ENCODE results near the gene MAML3.

The MAML3 gene

GRCh38 chr4:140046016-140046415 lies 108.0 kb downstream of the MAML3 start:
- DNase-seq (ENCODE audit: low spot score) = no peak

DNA sequence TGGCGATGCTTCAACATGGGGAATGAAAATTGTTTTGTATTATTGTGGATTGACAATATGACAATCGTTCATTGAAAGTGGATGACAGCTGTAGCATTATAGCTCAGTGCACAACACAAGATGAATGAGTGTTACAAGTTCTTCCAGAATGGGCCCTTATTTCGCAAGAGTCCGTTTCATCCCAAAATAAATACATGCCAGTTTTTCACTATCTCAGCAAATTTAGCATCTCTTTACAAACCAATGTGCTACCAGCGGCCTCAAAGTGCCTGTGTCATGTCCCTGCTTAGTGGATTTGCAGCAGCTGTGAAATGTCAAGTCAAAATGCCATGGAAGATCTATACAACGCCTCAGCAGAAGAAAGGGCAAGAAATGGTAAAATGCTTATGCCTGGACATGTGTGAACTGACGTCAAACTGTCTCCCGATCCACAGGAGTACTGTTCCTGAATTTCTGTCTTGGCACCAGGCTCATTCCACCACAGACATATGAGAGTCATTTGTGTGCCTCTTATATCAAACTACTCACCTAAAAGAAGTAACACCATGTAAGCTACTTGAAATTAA lies 109.6 kb downstream of the MAML3 start:
- no peak for DNase-seq (ENCODE audit: low spot score)

DNA sequence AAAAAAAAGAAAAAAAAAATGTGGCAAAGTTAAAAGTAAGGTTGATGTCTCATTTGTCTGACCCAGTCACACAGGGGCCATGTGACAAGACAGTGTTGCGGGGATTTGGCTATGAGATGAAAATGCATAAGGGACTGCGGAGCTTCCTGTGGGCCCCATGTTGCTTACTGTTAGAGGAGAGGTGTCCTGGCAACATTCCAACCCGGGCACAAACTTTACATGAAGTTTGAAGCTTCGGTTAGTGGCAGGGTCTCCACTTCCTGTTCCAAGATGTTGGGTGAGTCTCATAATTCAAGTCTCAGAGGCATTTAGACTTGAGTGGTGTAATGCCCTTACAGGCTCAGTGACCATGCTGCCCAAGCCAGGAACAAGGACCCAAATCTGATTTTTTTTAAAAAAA lies 111.3 kb downstream of the MAML3 start:
- DNase-seq (ENCODE audit: low spot score) = no peak

GRCh38 chr4:140038031-140038533 lies 115.9 kb downstream of the MAML3 start:
- no peak for DNase-seq (ENCODE audit: low spot score)

- DNase-seq (ENCODE audit: low spot score) = no peak
Measured at GRCh38 chr4:140037353-140038030, 116.5 kb downstream of the MAML3 start.

GRCh38 chr4:140031706-140032105 lies 122.3 kb downstream of the MAML3 start:
- no peak for DNase-seq (ENCODE audit: low spot score)

- no peak for DNase-seq (ENCODE audit: low spot score)
Measured at GRCh38 chr4:140031061-140031460, 122.9 kb downstream of the MAML3 start.

DNA sequence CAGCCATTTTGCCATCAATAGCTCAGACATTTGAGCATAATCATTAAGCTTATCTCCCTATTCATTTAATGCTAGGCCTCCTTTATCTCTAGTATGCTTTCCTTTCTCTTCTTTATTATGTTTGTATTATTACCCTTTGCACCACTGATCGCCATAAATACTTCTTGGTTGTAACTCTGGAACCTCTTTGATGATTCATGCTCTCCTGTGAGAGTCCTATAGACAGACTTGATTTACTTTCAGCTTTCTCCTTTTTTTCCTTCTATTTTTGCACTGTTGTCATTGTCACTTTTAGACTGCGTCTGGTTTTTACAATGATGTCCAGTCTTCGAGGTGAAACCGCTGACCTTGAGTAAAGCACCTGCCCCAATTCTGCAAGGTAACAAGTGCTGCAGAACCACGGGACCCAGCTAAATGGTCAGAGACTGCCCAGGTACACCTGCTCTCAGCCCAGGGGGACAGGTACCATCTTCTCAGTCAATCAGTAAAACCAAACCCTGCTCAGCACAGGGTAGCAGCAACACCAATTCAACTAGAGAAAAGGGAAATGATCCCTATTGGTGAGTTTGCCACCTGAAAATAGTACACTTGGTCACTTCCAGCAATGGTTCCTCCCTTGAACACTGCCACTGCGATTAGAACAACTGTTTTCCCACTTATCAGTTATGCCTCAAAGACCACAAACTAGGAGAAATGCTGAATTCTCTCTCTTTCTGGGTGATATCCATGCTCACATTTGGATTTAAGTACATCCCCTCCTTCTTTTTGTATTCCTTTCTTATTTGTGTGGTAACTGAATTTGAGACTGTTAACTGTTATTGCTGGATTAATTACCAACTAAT lies 125.1 kb downstream of the MAML3 start:
- DNase-seq (ENCODE audit: low spot score) = no peak

DNA sequence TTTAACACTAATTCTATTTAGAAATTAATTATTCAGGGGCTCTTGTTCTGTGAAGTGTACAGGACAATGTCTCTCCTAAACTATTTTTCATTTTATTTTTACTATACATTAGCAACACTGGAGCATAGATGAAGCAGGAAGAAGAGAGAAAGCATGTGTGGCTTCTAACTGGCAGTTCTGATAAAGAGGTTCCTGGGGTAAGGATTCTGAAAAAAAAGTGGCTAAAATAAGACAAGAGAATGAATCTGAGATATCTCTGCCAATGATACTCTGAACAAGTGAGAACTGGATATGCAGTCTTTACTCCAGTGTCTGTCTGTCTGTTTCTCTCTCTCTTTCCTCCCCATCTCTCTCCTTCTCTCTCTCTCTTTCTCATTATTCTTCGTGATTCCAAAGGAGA lies 125.9 kb downstream of the MAML3 start:
- DNase-seq (ENCODE audit: low spot score) = no peak

- no peak for DNase-seq (ENCODE audit: low spot score)
Measured at GRCh38 chr4:140027101-140027500, 126.9 kb downstream of the MAML3 start.

DNA sequence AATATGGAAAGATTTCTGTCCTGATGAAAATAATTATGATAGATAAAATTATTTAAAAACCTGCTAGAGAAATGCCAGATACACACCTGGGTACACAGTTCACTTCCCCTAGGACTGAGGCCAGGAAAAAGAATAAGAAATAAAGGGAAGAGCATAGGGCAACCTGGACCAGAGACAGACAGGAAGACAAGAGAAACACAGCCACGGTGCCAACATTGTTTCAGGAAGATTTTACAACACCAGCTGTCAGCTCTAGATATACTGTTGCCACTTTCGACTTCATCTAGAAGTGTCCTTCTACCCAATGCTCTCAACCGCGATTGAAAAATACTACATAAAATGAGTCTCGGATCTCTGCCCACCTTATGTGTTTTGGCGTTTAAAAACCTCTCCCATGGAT lies 128.5 kb downstream of the MAML3 start:
- no peak for DNase-seq (ENCODE audit: low spot score)

DNA sequence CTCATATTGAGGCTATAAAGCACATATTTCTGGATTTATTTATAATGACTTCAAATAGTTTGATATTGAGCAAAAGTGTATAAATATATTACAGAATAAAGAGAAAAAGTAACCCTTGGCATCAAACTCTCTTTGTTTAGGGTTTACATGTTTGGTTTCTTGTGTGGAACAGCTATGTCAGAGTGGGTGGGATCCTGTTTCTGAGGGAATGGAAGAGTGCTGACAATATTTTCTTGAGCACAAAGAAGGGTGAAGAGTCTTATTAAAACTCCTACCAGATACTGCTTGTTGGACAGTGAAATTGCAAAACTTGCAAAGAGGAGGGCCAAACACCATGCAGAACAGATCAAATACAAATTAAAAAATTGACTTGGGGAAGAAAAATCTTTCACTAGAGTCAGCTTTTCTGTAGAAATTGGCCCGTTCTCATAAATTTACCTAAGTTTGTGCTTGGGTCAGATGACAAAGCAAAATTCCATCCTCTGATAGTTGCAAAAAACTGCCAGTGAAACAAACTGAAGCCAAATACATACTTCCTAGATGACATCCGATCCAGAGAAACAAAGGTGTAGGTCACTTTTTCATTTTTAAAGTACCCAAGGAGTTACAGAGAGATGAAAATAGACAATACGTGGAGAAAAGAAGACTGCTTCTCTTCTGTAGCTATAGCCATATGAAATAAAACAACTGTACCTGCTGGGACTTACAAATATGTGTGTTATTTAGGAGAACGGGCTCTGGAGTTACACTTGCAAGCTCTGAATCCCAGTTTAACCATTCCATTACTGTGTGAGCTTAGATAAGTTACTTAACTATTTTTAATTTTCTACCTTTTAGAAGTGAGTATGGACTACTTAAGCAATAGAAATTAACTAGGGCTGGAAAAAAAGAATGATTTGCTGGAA lies 133.3 kb downstream of the MAML3 start:
- no peak for DNase-seq (ENCODE audit: low spot score)

DNA sequence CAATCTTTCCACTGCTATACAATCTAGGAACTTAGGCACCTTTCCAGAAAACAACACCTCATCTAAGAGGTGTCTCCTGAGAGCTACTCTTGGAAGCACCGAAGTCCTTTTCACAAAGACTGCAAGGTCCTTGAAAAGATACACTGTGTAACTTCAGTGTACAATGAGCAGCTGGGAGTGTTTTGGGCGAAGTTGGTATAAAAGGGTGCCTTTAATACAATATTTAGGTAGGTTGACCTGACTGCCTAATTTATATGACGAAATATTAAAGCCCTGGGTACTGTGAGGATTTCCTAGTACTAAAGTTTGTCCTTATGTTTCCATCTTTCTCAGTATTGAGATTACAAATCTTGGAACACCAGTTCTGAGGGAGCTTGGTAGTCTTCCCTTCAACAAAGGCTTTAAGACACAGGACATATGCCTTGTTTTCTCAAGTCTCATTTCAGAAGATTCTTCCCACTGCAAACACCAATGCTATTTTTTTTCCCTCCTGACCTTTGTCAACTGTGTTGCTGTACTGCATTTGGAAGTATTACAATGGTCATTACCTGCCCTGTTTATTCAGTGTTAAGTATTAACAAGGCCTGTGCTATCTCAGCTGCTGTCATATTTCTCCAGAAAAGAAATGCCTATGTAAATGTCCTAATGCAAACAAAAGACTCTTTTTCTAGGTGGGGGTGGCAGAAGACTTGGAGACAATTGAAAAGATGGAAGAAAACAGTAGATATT lies 134.2 kb downstream of the MAML3 start:
- peak; percentile 16 for DNase-seq (ENCODE audit: low spot score)

GRCh38 chr4:140018931-140019618 lies 134.9 kb downstream of the MAML3 start:
- DNase-seq (ENCODE audit: low spot score) = no peak

GRCh38 chr4:140014284-140014683 lies 139.7 kb downstream of the MAML3 start:
- DNase-seq (ENCODE audit: low spot score) = no peak

GRCh38 chr4:140012688-140013486 lies 141.1 kb downstream of the MAML3 start:
- peak; percentile 25 for DNase-seq (ENCODE audit: low spot score)

- DNase-seq (ENCODE audit: low spot score) = no peak
Measured at GRCh38 chr4:140005699-140006098, 148.3 kb downstream of the MAML3 start.

DNA sequence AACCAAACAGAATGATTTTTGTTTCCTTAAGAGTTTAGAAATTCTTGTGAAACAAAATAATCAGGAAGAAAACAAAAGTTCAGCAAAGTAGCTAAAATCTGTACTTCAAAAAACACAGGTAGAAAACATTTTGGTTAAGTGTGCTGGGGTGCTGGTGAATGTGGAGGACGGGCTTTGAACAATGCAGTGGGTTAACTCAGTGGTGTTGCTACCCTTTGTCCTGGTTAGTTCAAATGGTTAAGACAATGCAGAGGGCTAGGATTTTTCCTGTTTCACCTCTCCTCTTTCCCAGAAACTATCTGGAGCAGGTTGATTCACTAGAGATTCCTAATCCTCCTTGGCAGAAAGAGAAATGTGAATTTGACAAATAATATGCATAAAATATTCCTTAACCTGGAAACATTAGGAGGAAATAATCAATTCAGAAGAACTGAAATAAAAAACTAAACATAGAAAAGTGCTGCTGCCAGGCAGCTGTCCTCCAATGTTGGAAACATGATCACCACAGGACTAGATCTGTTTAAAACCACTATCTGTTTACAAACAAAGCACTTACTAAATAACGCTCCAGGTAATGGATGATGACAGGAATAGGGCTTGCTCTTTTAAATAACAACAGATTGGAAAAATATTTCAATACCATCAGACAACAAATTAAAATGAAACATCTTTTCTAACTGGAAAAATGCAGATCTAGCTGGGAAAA lies 148.9 kb downstream of the MAML3 start:
- DNase-seq (ENCODE audit: low spot score) = no peak

DNA sequence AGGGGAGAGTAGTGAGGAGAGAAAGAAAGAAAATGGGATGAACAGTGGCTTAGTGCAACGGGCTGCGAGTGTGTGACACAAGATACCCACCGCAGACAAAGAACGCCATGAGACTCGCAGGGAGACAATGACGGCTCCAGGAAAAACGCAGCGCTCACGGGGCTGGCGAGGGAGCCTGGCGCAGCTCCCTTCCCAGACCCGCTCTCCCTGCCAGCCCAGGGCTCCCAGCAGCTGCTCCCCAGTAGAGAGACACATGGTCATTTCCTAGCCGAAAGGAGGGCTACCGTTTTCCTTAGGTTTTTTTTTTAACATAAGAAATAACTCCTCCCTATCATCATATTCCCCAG lies 149.5 kb downstream of the MAML3 start:
- no peak for DNase-seq (ENCODE audit: low spot score)
